SK-N-SH treated with all-trans-retinoic acid at 6 μM for 48 hours (cell line): Measurements from ENCODE around the gene IRGQ.

Experiments used
- ATAC-seq: fragments of 200-7000 bp; cut with Tn5 transposase; 3 replicates; pipeline ENCODE4 v1.9.1; 2020; ENCODE audit warnings: mild to moderate bottlenecking, moderate library complexity
- ARNTL ChIP-seq: fragments of 450-650 bp; formaldehyde crosslinking; IDR thresholded peaks from 2 replicates; pipeline ENCODE4 v1.5.0; 2020; ENCODE audit warnings: low read depth, mild to moderate bottlenecking, moderate library complexity, borderline replicate concordance
- BACH2 ChIP-seq: fragments of 250-450 bp; sonication (Bioruptor Pico); IDR thresholded peaks from 2 replicates; pipeline ENCODE4 v1.9.0; 2021; ENCODE audit warnings: mild to moderate bottlenecking, borderline replicate concordance
- CSDC2 ChIP-seq: fragments of 250-450 bp; sonication (Bioruptor Pico); IDR thresholded peaks from 2 replicates; pipeline ENCODE4 v1.5.0; 2020; ENCODE audit warnings: mild to moderate bottlenecking, moderate library complexity
- ESRRG ChIP-seq: fragments of 250-450 bp; sonication (Bioruptor Pico); IDR thresholded peaks from 2 replicates; pipeline ENCODE4 v1.6.1; 2021; ENCODE audit warnings: mild to moderate bottlenecking
- GLIS3 ChIP-seq: fragments of 250-450 bp; sonication (Bioruptor Pico); IDR thresholded peaks from 2 replicates; pipeline ENCODE4 v1.5.0; 2020; ENCODE audit warnings: mild to moderate bottlenecking, moderate library complexity
- ISL1 ChIP-seq: fragments of 250-450 bp; sonication (Bioruptor Pico); IDR thresholded peaks from 2 replicates; pipeline ENCODE4 v2.1.2; 2022; ENCODE audit warnings: mild to moderate bottlenecking, moderate library complexity
- OSR1 ChIP-seq: fragments of 250-450 bp; sonication (Bioruptor Pico); IDR thresholded peaks from 2 replicates; pipeline ENCODE4 v1.8.0; 2022; ENCODE audit warnings: moderate library complexity, mild to moderate bottlenecking, inconsistent platforms
- POU6F1 ChIP-seq: fragments of 250-450 bp; sonication (Bioruptor Pico); IDR thresholded peaks from 2 replicates; pipeline ENCODE4 v1.8.0; 2021; ENCODE audit warnings: low read depth, mild to moderate bottlenecking, moderate library complexity, borderline replicate concordance
- PPARA ChIP-seq: fragments of 250-450 bp; sonication (Bioruptor Pico); IDR thresholded peaks from 2 replicates; pipeline ENCODE4 v1.5.0; 2020; ENCODE audit warnings: mild to moderate bottlenecking, borderline replicate concordance
- RARB ChIP-seq: fragments of 250-450 bp; sonication (Bioruptor Pico); IDR thresholded peaks from 2 replicates; pipeline ENCODE4 v1.8.0; 2021; ENCODE audit warnings: mild to moderate bottlenecking, moderate library complexity
- SNAI2 ChIP-seq: fragments of 250-450 bp; sonication (Bioruptor Pico); IDR thresholded peaks from 2 replicates; pipeline ENCODE4 v1.5.0; 2020; ENCODE audit warnings: mild to moderate bottlenecking, moderate library complexity
- TCF4 ChIP-seq: fragments of 250-450 bp; sonication (Bioruptor Pico); IDR thresholded peaks from 2 replicates; pipeline ENCODE4 v1.8.0; 2021; ENCODE audit warnings: mild to moderate bottlenecking, moderate library complexity, borderline replicate concordance
- TOX ChIP-seq: fragments of 250-450 bp; sonication (Bioruptor Pico); IDR thresholded peaks from 2 replicates; pipeline ENCODE4 v1.8.0; 2021; ENCODE audit warnings: mild to moderate bottlenecking, moderate library complexity, borderline replicate concordance
- ZFP3 ChIP-seq: fragments of 250-450 bp; sonication (Bioruptor Pico); IDR thresholded peaks from 2 replicates; pipeline ENCODE4 v1.5.0; 2020; ENCODE audit warnings: mild to moderate bottlenecking, moderate library complexity
- ZNF565 ChIP-seq: fragments of 450-650 bp; formaldehyde crosslinking; conservative IDR thresholded peaks from 2 replicates; pipeline ENCODE4 v1.5.0; 2020; ENCODE audit warnings: low read depth, mild to moderate bottlenecking, moderate library complexity
- ZNF70 ChIP-seq: fragments of 450-650 bp; formaldehyde crosslinking; IDR thresholded peaks from 2 replicates; pipeline ENCODE4 v1.5.0; 2020; ENCODE audit warnings: mild to moderate bottlenecking, moderate library complexity
- ZNF8 ChIP-seq: fragments of 450-650 bp; formaldehyde crosslinking; IDR thresholded peaks from 2 replicates; pipeline ENCODE4 v1.5.0; 2020; ENCODE audit warnings: mild to moderate bottlenecking, moderate library complexity
- TF ChIP-seq, protein P1 (sequence below): fragments of 250-450 bp; sonication (Bioruptor Pico); IDR thresholded peaks from 2 replicates; pipeline ENCODE4 v1.5.1; 2021; ENCODE audit warnings: mild to moderate bottlenecking, moderate library complexity
- TF ChIP-seq, protein P2 (sequence below): fragments of 250-450 bp; sonication (Bioruptor Pico); IDR thresholded peaks from 2 replicates; pipeline ENCODE4 v1.5.0; 2020; ENCODE audit warnings: mild to moderate bottlenecking, moderate library complexity
- TF ChIP-seq, protein P3 (sequence below): fragments of 250-450 bp; sonication (Bioruptor Pico); IDR thresholded peaks from 2 replicates; pipeline ENCODE4 v1.8.0; 2020; ENCODE audit warnings: mild to moderate bottlenecking, moderate library complexity, borderline replicate concordance

The IRGQ gene

DNA sequence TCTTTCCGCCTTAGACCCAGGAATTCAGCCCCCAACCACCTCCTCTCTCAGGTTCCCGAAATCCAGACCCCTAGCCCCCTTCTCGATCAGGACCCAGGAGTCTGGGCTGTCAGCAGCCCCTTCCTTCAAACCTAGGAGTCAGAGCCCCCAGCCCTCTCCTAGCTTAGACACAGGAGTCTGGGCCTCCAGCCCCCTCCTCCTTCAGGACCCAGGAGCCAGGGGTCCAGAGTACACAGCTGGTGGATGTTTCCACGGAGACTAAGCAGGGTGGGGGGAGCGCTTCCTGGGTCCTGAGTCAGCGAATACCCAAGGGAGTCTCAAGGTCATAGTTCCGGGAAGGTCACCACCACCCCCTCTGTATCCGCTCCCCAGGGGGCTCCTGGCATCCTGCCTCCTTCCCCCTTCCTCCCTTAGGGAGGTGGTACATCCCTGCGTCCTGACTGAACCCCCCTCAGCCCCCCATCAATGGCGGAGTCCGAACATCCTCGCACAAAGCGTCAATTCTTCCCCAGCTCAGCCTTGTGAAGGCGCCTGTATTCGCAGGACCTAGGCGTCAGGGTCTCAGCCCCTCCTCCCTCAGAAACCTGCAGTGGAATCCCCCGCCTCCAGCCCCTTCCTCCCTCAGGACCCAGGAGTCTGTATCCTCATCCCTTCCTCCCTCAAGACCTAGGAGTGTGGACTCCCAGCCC is 39.1 kb upstream of the IRGQ start (continued):
- no peak for TF ChIP-seq POU6F1
- TF ChIP-seq ZNF565 (CRISPR knock-in tag), result no peak
- TF ChIP-seq ZNF70 (CRISPR knock-in tag), result no peak
- TF ChIP-seq PPARA (CRISPR knock-in tag), result no peak
- TF ChIP-seq GLIS3 (CRISPR knock-in tag), result no peak
- no peak for TF ChIP-seq TOX (CRISPR knock-in tag)
- TF ChIP-seq, all 23 proteins: peak for 0

- no peak for ATAC-seq
- no peak for TF ChIP-seq OSR1 (CRISPR knock-in tag)
- no peak for TF ChIP-seq ZFP3 (CRISPR knock-in tag)
- no peak for TF ChIP-seq ISL1 (CRISPR knock-in tag)
- TF ChIP-seq TCF4, result no peak
- no peak for TF ChIP-seq BACH2
- TF ChIP-seq GLIS3 (CRISPR knock-in tag), result no peak
- no peak for TF ChIP-seq POU6F1
- TF ChIP-seq ZNF565 (CRISPR knock-in tag), result no peak
- TF ChIP-seq PPARA (CRISPR knock-in tag), result no peak
- TF ChIP-seq ZNF8 (CRISPR knock-in tag), result no peak
- TF ChIP-seq, protein P1, sequence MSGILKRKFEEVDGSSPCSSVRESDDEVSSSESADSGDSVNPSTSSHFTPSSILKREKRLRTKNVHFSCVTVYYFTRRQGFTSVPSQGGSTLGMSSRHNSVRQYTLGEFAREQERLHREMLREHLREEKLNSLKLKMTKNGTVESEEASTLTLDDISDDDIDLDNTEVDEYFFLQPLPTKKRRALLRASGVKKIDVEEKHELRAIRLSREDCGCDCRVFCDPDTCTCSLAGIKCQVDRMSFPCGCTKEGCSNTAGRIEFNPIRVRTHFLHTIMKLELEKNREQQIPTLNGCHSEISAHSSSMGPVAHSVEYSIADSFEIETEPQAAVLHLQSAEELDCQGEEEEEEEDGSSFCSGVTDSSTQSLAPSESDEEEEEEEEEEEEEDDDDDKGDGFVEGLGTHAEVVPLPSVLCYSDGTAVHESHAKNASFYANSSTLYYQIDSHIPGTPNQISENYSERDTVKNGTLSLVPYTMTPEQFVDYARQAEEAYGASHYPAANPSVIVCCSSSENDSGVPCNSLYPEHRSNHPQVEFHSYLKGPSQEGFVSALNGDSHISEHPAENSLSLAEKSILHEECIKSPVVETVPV (CRISPR knock-in tag), result no peak
- no peak for TF ChIP-seq ZNF70 (CRISPR knock-in tag)
- no peak for TF ChIP-seq ESRRG (CRISPR knock-in tag)
- no peak for TF ChIP-seq TOX (CRISPR knock-in tag)
These were observed 38.6 kb upstream of the IRGQ start for GRCh38 chr19:43634506-43634871.

GRCh38 chr19:43634068-43634467 is 38.1 kb upstream of the IRGQ start:
- ATAC-seq, result no peak
- TF ChIP-seq ESRRG (CRISPR knock-in tag), result no peak
- no peak for TF ChIP-seq TCF4
- TF ChIP-seq, protein P2, sequence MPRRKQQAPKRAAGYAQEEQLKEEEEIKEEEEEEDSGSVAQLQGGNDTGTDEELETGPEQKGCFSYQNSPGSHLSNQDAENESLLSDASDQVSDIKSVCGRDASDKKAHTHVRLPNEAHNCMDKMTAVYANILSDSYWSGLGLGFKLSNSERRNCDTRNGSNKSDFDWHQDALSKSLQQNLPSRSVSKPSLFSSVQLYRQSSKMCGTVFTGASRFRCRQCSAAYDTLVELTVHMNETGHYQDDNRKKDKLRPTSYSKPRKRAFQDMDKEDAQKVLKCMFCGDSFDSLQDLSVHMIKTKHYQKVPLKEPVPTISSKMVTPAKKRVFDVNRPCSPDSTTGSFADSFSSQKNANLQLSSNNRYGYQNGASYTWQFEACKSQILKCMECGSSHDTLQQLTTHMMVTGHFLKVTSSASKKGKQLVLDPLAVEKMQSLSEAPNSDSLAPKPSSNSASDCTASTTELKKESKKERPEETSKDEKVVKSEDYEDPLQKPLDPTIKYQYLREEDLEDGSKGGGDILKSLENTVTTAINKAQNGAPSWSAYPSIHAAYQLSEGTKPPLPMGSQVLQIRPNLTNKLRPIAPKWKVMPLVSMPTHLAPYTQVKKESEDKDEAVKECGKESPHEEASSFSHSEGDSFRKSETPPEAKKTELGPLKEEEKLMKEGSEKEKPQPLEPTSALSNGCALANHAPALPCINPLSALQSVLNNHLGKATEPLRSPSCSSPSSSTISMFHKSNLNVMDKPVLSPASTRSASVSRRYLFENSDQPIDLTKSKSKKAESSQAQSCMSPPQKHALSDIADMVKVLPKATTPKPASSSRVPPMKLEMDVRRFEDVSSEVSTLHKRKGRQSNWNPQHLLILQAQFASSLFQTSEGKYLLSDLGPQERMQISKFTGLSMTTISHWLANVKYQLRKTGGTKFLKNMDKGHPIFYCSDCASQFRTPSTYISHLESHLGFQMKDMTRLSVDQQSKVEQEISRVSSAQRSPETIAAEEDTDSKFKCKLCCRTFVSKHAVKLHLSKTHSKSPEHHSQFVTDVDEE, result no peak
- no peak for TF ChIP-seq TOX (CRISPR knock-in tag)
- no peak for TF ChIP-seq CSDC2
- TF ChIP-seq ZNF565 (CRISPR knock-in tag), result no peak
- TF ChIP-seq, protein P3, sequence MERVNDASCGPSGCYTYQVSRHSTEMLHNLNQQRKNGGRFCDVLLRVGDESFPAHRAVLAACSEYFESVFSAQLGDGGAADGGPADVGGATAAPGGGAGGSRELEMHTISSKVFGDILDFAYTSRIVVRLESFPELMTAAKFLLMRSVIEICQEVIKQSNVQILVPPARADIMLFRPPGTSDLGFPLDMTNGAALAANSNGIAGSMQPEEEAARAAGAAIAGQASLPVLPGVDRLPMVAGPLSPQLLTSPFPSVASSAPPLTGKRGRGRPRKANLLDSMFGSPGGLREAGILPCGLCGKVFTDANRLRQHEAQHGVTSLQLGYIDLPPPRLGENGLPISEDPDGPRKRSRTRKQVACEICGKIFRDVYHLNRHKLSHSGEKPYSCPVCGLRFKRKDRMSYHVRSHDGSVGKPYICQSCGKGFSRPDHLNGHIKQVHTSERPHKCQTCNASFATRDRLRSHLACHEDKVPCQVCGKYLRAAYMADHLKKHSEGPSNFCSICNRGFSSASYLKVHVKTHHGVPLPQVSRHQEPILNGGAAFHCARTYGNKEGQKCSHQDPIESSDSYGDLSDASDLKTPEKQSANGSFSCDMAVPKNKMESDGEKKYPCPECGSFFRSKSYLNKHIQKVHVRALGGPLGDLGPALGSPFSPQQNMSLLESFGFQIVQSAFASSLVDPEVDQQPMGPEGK, result no peak
- TF ChIP-seq RARB (CRISPR knock-in tag), result no peak
- no peak for TF ChIP-seq ISL1 (CRISPR knock-in tag)
- no peak for TF ChIP-seq SNAI2 (CRISPR knock-in tag)
- no peak for TF ChIP-seq ZNF70 (CRISPR knock-in tag)
- no peak for TF ChIP-seq ZNF8 (CRISPR knock-in tag)
- TF ChIP-seq ARNTL, result no peak
- TF ChIP-seq GLIS3 (CRISPR knock-in tag), result no peak
- TF ChIP-seq, all 23 proteins: peak for 0
